ENCODE measurements around the gene GULP1.

DNA sequence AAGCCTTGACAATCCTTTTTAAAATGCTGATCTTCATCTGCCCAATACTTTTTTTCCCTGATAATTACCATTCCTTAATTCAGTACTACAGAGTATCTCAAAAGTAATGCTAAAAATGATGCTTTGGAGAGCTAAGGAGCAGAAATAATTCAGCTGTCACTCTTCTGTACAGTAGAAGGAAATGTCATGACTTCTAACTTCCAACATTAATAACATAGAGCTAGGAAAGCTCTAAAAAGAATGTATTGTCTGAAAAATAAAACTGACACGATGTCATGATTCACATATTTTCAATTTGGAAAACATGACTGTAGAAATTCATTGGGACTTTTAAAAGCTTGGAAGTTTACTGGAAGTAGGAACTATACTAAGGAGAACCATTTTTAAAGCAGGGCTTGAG is 212.3 kb downstream of the GULP1 start:
- TF ChIP-seq, protein P1, sequence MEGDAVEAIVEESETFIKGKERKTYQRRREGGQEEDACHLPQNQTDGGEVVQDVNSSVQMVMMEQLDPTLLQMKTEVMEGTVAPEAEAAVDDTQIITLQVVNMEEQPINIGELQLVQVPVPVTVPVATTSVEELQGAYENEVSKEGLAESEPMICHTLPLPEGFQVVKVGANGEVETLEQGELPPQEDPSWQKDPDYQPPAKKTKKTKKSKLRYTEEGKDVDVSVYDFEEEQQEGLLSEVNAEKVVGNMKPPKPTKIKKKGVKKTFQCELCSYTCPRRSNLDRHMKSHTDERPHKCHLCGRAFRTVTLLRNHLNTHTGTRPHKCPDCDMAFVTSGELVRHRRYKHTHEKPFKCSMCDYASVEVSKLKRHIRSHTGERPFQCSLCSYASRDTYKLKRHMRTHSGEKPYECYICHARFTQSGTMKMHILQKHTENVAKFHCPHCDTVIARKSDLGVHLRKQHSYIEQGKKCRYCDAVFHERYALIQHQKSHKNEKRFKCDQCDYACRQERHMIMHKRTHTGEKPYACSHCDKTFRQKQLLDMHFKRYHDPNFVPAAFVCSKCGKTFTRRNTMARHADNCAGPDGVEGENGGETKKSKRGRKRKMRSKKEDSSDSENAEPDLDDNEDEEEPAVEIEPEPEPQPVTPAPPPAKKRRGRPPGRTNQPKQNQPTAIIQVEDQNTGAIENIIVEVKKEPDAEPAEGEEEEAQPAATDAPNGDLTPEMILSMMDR (IDR thresholded peaks at IDR 0.05; ENCODE audit: insufficient read depth, low read length): no peak
- TF ChIP-seq POLR2AphosphoS5 (IDR thresholded peaks at IDR 0.05; ENCODE audit: low read depth) (no peak), GABPA (IDR thresholded peaks at IDR 0.05; ENCODE audit: low read depth) (no peak)
- TF ChIP-seq, protein P2, sequence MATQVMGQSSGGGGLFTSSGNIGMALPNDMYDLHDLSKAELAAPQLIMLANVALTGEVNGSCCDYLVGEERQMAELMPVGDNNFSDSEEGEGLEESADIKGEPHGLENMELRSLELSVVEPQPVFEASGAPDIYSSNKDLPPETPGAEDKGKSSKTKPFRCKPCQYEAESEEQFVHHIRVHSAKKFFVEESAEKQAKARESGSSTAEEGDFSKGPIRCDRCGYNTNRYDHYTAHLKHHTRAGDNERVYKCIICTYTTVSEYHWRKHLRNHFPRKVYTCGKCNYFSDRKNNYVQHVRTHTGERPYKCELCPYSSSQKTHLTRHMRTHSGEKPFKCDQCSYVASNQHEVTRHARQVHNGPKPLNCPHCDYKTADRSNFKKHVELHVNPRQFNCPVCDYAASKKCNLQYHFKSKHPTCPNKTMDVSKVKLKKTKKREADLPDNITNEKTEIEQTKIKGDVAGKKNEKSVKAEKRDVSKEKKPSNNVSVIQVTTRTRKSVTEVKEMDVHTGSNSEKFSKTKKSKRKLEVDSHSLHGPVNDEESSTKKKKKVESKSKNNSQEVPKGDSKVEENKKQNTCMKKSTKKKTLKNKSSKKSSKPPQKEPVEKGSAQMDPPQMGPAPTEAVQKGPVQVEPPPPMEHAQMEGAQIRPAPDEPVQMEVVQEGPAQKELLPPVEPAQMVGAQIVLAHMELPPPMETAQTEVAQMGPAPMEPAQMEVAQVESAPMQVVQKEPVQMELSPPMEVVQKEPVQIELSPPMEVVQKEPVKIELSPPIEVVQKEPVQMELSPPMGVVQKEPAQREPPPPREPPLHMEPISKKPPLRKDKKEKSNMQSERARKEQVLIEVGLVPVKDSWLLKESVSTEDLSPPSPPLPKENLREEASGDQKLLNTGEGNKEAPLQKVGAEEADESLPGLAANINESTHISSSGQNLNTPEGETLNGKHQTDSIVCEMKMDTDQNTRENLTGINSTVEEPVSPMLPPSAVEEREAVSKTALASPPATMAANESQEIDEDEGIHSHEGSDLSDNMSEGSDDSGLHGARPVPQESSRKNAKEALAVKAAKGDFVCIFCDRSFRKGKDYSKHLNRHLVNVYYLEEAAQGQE (IDR thresholded peaks at IDR 0.05; ENCODE audit: insufficient replicate concordance, low read depth): no peak
